ENCODE data around the gene OARD1.
"Not testable (repeated sequence)": the region's sequence is repeated elsewhere in the genome, so short reads cannot be mapped to it uniquely, and the experiment has no call there.

Gene OARD1

DNA sequence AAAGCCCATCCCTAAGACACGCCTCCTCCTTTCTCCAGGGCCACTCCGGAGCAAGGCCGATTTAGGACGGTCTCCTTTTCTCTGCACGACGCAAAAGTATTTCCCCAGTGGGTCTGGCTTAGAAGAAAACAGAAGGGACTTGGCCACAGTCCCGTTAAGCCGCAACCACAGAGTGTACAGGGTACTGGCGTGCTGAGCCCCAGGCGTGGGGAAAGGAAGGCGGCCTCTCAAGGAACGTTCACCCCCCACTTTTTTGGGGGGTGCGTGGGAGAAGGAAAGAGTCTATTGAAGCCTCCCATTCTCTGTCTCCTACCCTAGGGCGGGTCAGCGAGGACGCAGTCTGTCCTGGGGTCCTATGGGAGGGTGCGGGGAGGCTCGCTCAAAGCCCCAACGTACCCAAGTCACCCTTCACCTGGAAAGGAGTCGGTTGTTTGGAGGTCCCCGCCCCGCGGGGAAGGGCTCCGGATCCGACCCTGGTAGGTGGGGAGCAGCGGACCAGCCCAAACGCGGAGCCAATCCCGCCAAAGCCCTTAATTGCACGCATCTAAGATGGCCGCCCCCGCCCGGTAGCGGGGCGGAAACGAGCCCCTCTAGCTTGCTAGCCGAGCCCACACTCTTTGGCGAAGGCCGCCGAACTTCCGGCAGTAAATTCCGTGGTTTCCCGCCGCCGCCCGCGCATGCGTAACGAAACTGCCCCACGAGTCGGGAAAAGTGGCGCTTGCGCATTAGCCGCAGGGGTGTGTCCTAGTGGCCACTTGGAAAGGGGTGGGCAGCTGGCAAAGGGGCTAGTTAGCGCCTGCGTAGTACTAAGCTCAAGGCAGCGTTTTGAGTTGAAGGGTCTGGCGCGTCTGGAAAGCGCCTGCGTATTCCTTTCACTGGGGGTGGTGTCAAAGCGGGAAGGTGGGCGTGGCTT lies at the start of gene OARD1:
TSS of gene OARD1 (minus strand) at position 434 of the 913 bp plus-strand sequence. CDS start 722 bp downstream, outside the sequence.
- DNase-seq (ENCODE audit: low read depth) = peak; percentile 98

DNA sequence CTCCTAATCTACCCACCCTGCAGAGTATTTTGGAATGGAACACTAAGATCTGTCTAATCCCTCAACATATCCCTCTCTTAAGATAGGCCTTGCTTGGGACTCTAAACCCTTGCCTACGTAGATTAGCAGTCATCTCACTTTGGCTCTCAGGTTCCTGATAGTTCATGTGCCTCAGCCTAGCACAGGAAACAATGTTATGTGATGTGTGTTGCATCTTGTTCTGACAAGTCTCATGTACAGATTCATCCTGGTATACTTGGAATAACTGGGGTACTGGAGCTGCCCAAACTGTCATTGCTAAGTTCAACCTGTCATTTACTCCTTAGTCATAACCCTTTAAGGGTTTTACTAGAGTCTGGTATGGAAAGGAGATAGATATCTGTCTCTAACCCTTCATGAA lies 47.9 kb upstream of the OARD1 start:
- DNase-seq (ENCODE audit: low read depth) = no peak

DNA sequence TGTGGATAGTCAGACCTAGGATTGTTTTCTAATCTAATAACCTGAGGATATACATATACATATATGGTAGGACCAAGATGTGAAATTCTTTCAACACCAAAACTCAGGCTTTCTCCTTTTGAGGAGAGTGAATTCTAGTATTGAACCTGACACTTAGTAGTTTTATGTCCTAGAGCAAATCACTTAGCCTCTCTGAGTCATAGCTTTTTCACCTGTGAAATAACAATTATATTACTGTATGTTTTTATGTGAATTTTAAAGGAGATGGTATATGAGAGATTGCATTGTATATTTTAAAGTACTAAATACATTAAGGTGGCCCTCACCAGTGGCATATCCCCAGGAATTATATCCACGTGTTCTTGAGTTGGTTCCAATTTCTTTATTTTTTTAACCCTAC lies 47.4 kb upstream of the OARD1 start:
- DNase-seq (ENCODE audit: low read depth) = no peak

- not testable (repeated sequence) for DNase-seq (ENCODE audit: low read depth)
Observed at GRCh38 chr6:41115027-41115426, 42.9 kb upstream of the OARD1 start.

DNA sequence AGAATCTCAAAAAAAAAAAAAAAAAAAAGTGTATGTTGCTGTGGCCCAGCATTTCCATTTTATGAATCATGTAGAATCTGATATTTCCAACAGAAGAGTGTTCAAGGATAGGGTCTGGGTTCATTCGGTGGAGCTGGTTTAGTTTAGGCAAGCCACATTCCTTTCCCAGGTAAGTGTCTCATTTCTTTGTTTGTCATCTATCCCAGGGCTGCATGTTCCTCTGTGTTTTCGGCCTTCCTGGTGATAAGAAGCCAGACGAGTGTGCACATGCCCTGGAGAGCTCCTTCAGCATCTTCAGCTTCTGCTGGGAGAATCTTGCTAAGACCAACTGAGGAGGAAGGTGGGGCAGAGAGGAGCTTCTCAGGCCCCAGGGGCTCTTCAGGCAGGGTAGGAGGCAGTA lies 38.9 kb upstream of the OARD1 start:
- no peak for DNase-seq (ENCODE audit: low read depth)

DNA sequence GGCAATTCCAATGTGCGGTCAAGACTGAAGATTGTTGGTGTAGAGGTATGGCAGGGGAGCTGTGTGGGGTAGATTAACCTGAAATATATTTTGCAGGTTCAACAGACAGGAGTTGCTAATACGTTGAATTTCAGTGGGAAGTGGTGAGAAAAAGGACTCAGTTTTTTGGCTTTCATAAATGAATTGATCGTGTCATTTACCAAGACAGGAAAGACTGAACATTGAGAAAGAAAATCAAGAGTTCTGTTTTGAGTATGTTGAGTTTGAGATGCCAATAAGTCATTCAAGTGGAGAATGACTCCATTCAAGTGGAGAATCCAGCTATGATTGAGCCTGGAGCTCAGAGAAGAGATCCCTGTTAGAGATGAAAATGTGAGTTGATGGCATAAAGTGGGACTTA lies 31.7 kb upstream of the OARD1 start:
- no peak for DNase-seq (ENCODE audit: low read depth)

DNA sequence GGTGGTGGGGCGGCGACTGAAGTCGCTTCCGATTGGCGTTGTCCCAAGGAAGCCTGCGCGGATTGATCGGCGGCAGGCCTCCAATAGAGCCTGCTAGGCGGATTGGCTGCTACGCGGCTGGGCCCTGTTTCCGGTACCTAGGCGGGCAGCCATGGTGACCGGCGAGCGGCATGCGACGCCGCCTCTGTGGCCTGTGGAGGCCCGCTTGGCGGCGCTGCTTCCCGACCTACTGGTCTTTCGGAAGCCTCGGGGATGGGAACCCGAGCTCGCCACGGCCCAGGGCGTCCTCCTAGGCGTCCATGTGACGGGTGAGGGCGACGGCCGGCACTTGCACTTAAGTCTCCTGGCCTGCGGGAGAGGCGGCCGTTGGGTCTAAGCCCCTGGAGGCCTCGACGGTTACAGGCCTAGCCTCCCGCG lies 28.7 kb upstream of the OARD1 start:
- no peak for DNase-seq (ENCODE audit: low read depth)

- DNase-seq (ENCODE audit: low read depth) = no peak
Observed at GRCh38 chr6:41098366-41098765, 26.2 kb upstream of the OARD1 start.

DNA sequence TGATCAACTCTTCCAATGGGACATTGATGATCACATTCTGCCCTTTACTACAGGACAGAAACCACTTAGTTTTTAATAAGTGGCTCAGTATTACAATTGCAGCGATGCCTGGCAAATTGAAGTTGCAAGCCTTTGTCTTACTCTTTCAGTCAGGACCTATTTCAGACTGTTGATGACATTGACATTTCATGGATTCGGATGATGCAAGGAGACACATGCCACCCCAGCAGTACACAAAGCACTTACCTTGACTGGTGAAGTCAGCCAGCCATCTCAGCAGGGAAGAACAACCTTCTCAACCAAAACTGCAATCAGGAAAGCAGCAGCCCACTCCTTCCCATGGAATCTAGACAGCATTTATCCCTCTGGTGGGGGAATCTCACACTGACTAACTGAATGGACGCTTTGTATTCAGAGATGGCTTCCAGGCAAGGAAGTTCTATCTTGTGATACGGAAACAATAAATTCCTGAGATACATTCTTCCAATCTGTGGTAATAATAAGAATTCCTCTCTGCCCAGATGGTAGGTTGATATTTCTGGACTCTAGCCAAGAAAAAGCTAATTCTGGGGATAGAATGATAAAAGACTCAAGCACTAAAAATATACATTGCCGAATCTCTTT lies 25.4 kb upstream of the OARD1 start:
- DNase-seq (ENCODE audit: low read depth) = no peak

GRCh38 chr6:41093729-41094128 lies 21.6 kb upstream of the OARD1 start:
- no peak for DNase-seq (ENCODE audit: low read depth)

- no peak for DNase-seq (ENCODE audit: low read depth)
Observed at GRCh38 chr6:41092421-41093140, 20.4 kb upstream of the OARD1 start.

DNA sequence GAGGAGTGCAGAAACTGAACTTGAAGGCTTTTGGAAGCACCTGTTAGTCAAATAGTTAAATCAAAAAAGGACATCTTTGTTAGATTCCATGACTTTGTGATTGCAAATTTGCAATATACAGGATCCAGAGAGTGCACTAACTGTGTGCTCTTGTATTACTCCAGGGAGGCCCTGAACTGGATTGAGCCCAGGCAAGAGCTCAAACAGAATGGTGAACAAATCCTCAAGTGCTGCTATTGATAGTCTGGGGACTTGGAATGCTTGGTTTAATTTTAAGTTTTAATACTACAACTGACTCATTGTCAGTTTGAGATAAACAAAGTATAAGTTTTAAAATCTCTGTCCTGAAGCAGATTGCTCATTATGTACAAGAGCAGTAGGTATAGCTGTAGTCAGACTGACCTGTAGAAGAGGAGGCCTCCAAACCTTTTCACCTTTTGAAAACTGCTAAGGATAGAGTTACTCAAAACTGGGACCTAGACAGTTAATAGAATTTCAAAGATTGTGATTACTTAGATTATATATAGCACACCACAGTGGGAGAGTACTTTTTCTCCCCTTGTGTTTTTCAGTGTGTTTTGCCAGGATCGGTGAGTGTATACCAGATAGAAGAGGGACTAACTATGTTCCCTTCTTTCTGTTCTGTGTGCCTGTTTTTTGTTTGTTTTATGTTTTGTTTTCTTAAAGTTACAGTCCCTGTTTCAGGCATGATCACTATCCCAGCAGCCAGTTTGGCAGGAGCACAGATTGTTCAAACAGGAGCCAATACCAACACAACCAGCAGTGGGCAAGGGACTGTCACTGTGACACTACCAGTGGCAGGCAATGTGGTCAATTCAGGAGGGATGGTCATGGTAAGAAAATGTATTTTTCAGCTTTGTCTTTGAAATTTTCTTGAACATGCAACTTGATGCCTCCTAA lies 18.9 kb upstream of the OARD1 start:
- no peak for DNase-seq (ENCODE audit: low read depth)

- DNase-seq (ENCODE audit: low read depth) = no peak
Observed at GRCh38 chr6:41088451-41088850, 16.3 kb upstream of the OARD1 start.

GRCh38 chr6:41085182-41085581 lies 13.0 kb upstream of the OARD1 start:
- DNase-seq (ENCODE audit: low read depth) = no peak

DNA sequence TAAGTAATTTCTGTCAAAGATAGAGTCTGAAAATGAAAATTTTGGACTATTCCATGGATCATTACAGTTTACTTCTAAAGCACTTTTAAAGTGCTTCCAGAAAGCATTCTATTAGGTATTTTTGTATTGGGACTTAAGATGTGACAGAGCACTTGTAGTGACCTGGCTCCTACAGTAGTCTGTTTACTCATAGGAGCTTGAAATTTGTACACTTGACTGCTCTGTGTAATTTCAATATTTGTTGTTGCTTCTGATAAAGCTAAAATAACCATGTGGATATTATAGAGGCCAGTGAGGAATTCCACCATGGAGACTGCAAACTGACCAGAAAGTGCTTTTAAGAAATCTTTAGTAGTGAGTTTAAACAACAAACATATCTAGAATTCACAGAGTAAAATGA lies 10.9 kb upstream of the OARD1 start:
- DNase-seq (ENCODE audit: low read depth) = no peak

DNA sequence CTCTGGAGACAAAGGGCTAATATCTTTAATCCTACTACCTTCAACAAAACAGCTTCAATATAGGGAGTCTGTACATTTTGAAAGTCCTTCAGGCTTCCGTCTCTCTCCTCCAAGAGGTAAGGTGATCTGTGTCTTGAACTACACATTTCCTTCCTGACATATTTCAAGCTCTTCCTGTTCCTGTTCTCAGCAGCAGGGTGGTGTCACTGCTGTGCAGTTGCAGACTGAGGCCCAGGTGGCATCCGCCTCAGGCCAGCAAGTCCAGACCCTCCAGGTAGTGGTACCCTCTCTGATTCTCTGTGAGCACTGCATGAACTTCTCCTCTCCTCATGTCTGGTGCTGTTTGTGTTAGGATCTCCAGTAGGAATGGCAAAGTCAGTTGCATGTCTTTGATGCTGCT lies 8.5 kb upstream of the OARD1 start:
- DNase-seq (ENCODE audit: low read depth) = no peak

- no peak for DNase-seq (ENCODE audit: low read depth)
Observed at GRCh38 chr6:41079080-41079479, 6.9 kb upstream of the OARD1 start.

- DNase-seq (ENCODE audit: low read depth) = no peak
Observed at GRCh38 chr6:41078101-41078500, 5.9 kb upstream of the OARD1 start.

DNA sequence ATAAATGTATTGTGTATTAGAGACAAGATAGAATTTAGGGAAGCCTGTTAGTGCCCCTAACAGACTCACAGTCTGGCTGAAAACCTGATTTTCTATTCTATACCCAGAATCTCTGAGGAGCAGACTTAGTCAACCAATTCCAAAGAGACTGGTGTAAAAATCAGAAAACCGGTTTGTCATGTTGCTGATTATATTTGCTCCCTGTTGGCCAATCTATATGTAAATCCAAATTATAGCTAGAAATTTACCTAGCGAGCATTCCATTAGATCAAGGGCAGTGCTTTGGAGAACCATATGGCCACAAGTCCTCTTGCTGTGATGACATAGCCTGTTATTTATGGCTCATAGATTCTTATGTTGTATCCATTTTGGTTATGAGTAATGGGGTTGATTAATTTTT lies 5.4 kb upstream of the OARD1 start:
- no peak for DNase-seq (ENCODE audit: low read depth)

- no peak for DNase-seq (ENCODE audit: low read depth)
Observed at GRCh38 chr6:41075651-41076626, 3.8 kb upstream of the OARD1 start.
